ENCODE data around the gene STRN3.

DNA sequence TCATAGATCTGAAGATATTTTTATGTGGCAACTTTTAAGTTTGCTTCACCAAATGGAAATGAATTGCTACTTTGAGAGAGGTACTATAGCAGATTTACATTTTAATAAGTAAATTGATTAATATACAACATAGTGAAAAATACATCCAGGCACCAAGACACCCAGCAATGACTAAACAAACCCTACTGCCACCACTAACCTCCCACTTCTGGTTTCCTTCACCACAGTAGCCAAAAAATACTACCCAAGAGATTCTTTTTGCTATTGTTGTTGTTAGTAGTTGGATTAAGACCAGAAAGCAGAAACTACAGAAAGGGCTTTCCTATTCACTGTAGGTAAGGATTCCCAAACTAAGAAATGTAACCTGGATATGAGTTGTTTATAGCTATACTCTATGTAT lies 97.7 kb downstream of the STRN3 start:
- no peak for TF ChIP-seq MXI1 (IDR thresholded peaks at IDR 0.05; ENCODE audit: borderline replicate concordance, low read depth, low read length)
- TF ChIP-seq, protein P1, sequence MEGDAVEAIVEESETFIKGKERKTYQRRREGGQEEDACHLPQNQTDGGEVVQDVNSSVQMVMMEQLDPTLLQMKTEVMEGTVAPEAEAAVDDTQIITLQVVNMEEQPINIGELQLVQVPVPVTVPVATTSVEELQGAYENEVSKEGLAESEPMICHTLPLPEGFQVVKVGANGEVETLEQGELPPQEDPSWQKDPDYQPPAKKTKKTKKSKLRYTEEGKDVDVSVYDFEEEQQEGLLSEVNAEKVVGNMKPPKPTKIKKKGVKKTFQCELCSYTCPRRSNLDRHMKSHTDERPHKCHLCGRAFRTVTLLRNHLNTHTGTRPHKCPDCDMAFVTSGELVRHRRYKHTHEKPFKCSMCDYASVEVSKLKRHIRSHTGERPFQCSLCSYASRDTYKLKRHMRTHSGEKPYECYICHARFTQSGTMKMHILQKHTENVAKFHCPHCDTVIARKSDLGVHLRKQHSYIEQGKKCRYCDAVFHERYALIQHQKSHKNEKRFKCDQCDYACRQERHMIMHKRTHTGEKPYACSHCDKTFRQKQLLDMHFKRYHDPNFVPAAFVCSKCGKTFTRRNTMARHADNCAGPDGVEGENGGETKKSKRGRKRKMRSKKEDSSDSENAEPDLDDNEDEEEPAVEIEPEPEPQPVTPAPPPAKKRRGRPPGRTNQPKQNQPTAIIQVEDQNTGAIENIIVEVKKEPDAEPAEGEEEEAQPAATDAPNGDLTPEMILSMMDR (conservative IDR thresholded peaks at IDR 0.05; ENCODE audit: low read depth, low read length), result no peak
- TF ChIP-seq RCOR1 (IDR thresholded peaks at IDR 0.05; ENCODE audit: insufficient replicate concordance, low read length), result no peak
- TF ChIP-seq POLR2A (IDR thresholded peaks at IDR 0.05; ENCODE audit: low read depth, low read length), result no peak
- TF ChIP-seq, protein P2, sequence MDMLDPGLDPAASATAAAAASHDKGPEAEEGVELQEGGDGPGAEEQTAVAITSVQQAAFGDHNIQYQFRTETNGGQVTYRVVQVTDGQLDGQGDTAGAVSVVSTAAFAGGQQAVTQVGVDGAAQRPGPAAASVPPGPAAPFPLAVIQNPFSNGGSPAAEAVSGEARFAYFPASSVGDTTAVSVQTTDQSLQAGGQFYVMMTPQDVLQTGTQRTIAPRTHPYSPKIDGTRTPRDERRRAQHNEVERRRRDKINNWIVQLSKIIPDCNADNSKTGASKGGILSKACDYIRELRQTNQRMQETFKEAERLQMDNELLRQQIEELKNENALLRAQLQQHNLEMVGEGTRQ (IDR thresholded peaks at IDR 0.05; ENCODE audit: low read depth, low read length), result no peak
- no peak for TF ChIP-seq RAD21 (IDR thresholded peaks at IDR 0.05; ENCODE audit: low read length)
- TF ChIP-seq, protein P3, sequence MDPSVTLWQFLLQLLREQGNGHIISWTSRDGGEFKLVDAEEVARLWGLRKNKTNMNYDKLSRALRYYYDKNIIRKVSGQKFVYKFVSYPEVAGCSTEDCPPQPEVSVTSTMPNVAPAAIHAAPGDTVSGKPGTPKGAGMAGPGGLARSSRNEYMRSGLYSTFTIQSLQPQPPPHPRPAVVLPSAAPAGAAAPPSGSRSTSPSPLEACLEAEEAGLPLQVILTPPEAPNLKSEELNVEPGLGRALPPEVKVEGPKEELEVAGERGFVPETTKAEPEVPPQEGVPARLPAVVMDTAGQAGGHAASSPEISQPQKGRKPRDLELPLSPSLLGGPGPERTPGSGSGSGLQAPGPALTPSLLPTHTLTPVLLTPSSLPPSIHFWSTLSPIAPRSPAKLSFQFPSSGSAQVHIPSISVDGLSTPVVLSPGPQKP (IDR thresholded peaks at IDR 0.05; ENCODE audit: borderline replicate concordance, low read depth, low read length), result no peak

Data from IMR-90 (cell line).